ENCODE results near the gene DOCK1.

Gene DOCK1

DNA sequence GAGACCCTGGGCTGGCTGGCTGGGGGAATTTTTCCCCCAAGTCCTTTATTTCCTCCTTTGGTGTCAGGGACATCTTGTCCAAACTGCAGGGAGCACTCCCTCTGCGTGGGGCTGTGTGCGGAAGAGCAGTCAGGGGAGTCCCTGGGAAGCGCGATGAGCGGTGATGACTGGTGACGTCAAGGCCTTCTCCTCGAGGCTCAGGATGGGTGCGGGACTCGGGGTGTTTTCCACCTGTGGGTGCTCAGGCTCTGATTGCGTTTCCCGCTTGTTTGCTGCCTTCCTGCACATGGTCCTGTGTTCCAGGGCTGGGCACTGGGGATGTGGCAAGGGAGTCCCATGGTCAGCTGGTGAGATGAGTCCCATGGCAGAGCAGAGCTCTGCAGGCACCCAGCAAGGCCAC, 101.2 kb downstream of the DOCK1 start:
- Histone ChIP-seq H3K27ac (no peak overlapping the region), H3K27me3 (no peaks in the 10 kb centered on the region), H3K4me3 (ENCODE audit: low read depth in 1 of 2, low read length in 1 of 2) (no peak overlapping the region), H3K4me1 (ENCODE audit: control insufficient read depth in 1 of 2, insufficient read depth in 1 of 2, low read depth in 1 of 2, low read length in 1 of 2) (no peaks in the 10 kb centered on the region), H3K36me3 (no peaks in the 10 kb centered on the region), H3K9me3 (no peaks in the 10 kb centered on the region)
- TF ChIP-seq, protein P1, sequence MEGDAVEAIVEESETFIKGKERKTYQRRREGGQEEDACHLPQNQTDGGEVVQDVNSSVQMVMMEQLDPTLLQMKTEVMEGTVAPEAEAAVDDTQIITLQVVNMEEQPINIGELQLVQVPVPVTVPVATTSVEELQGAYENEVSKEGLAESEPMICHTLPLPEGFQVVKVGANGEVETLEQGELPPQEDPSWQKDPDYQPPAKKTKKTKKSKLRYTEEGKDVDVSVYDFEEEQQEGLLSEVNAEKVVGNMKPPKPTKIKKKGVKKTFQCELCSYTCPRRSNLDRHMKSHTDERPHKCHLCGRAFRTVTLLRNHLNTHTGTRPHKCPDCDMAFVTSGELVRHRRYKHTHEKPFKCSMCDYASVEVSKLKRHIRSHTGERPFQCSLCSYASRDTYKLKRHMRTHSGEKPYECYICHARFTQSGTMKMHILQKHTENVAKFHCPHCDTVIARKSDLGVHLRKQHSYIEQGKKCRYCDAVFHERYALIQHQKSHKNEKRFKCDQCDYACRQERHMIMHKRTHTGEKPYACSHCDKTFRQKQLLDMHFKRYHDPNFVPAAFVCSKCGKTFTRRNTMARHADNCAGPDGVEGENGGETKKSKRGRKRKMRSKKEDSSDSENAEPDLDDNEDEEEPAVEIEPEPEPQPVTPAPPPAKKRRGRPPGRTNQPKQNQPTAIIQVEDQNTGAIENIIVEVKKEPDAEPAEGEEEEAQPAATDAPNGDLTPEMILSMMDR (IDR thresholded peaks at IDR 0.05), result no peak

DNA sequence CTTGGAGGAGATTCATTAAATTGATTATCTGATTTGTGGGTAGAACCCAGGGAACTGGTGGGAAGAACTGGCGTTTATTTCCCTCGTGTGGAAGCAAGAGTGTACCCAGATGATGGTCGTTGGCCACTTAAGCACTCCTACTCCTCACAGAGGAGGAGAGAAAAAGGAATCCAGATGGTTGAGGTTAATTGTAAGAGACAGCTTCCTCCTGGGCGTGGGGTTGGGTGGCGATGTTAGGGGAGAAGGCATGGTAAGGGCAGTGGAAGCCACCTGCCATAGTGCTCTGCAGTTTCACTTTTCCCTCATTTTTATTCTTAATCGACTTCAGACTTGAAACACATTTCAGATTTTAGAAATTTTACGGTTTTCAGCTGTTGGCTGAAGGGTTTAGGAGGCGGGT, 104.1 kb downstream of the DOCK1 start:
- TF ChIP-seq, protein P1 (IDR thresholded peaks at IDR 0.05), result no peak
- no peak overlapping the region for H3K27ac ChIP-seq
- H3K27me3 ChIP-seq, result peaks cover 15% of the 10 kb centered on the region
- no peak overlapping the region for H3K4me3 ChIP-seq (ENCODE audit: low read depth in 1 of 2, low read length in 1 of 2)
- H3K4me1 ChIP-seq (ENCODE audit: control insufficient read depth in 1 of 2, insufficient read depth in 1 of 2, low read depth in 1 of 2, low read length in 1 of 2), result no peaks in the 10 kb centered on the region
- H3K36me3 ChIP-seq, result no peaks in the 10 kb centered on the region
- no peaks in the 10 kb centered on the region for H3K9me3 ChIP-seq

GRCh38 chr10:127011174-127011573, 105.9 kb downstream of the DOCK1 start:
- no peak overlapping the region for H3K4me3 ChIP-seq (ENCODE audit: low read depth in 1 of 2, low read length in 1 of 2)
- no peaks in the 10 kb centered on the region for H3K9me3 ChIP-seq
- H3K27ac ChIP-seq, result no peak overlapping the region
- H3K27me3 ChIP-seq, result peaks cover 15% of the 10 kb centered on the region
- no peaks in the 10 kb centered on the region for H3K4me1 ChIP-seq (ENCODE audit: control insufficient read depth in 1 of 2, insufficient read depth in 1 of 2, low read depth in 1 of 2, low read length in 1 of 2)
- TF ChIP-seq, protein P1 (IDR thresholded peaks at IDR 0.05), result no peak
- no peaks in the 10 kb centered on the region for H3K36me3 ChIP-seq

GRCh38 chr10:127012071-127012768, 107.0 kb downstream of the DOCK1 start:
- Histone ChIP-seq H3K4me3 (ENCODE audit: low read depth in 1 of 2, low read length in 1 of 2) (no peak overlapping the region), H3K9me3 (no peaks in the 10 kb centered on the region), H3K27ac (no peak overlapping the region), H3K36me3 (no peaks in the 10 kb centered on the region), H3K4me1 (ENCODE audit: control insufficient read depth in 1 of 2, insufficient read depth in 1 of 2, low read depth in 1 of 2, low read length in 1 of 2) (no peaks in the 10 kb centered on the region), H3K27me3 (peaks cover 15% of the 10 kb centered on the region)
- TF ChIP-seq, protein P1 (IDR thresholded peaks at IDR 0.05), result no peak

DNA sequence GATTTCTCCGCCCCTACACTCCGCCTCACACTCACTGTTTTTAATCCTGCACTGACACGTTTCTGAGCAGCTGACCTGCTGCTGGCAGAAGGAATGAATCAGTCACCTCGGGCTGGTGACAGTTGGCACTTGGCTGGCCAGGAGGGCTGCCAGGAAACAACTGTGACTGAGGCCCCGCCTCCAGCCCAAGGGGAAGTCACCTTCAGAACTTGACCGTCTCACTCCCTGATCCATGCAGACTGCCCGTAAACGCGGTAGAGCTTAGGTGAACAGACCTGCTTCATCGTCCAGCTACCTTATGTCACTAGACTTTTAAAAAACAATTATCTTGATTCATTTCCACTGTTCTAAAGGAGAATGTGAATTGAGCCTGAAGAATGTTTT, 107.5 kb downstream of the DOCK1 start:
- no peaks in the 10 kb centered on the region for H3K36me3 ChIP-seq
- no peaks in the 10 kb centered on the region for H3K4me1 ChIP-seq (ENCODE audit: control insufficient read depth in 1 of 2, insufficient read depth in 1 of 2, low read depth in 1 of 2, low read length in 1 of 2)
- no peak overlapping the region for H3K4me3 ChIP-seq (ENCODE audit: low read depth in 1 of 2, low read length in 1 of 2)
- TF ChIP-seq, protein P1 (IDR thresholded peaks at IDR 0.05), result no peak
- peaks cover 15% of the 10 kb centered on the region for H3K27me3 ChIP-seq
- H3K27ac ChIP-seq, result no peak overlapping the region
- H3K9me3 ChIP-seq, result no peaks in the 10 kb centered on the region
